Neural crest cell (in vitro differentiated cells): ENCODE results near the gene ZNF629. TPM values are rescaled to one million over a fixed set of nuclear protein-coding genes. Genes with fewer than 3 reads are reported as not detected.

Source experiments
- DNase-seq: peaks from one replicate; pipeline ENCODE4 v3.0.0; 2021; ENCODE audit warnings: low read depth, mixed read lengths, low spot score
- H3K27ac Mint-ChIP-seq: one replicate; pipeline ENCODE4 v1.8.0; 2021; ENCODE audit warnings: mild to moderate bottlenecking, mixed read lengths; ENCODE audit not compliant: unreplicated experiment
- H3K27me3 Mint-ChIP-seq: 2 replicates; pipeline ENCODE4 v1.8.0; 2021; ENCODE audit warnings: low read depth, mild to moderate bottlenecking, mixed read lengths
- H3K36me3 Mint-ChIP-seq: 2 replicates; pipeline ENCODE4 v1.8.0; 2021; ENCODE audit warnings: low read depth, mild to moderate bottlenecking, mixed read lengths
- H3K4me1 Mint-ChIP-seq: 2 replicates; pipeline ENCODE4 v1.8.0; 2021; ENCODE audit warnings: mixed read lengths
- H3K4me3 Mint-ChIP-seq: one replicate; pipeline ENCODE4 v1.8.0; 2021; ENCODE audit warnings: mild to moderate bottlenecking, mixed read lengths
- H3K9me3 Mint-ChIP-seq: 2 replicates; pipeline ENCODE4 v1.8.0; 2021; ENCODE audit warnings: mixed read lengths
- CTCF ChIP-seq: fragments of 200-600 bp; sonication (generic); conservative IDR thresholded peaks from 2 replicates; pipeline ENCODE4 v1.5.0; 2021; ENCODE audit warnings: antibody characterized with exemption, mild to moderate bottlenecking
- total RNA-seq: library from RNA; stranded (reverse); gene quantifications from 2 replicates; pipeline ENCODE4 v1.2.1, GENCODE V29; 2021

Gene ZNF629
- total RNA-seq, 1 donor from 2014 or later: 41.0 TPM

DNA sequence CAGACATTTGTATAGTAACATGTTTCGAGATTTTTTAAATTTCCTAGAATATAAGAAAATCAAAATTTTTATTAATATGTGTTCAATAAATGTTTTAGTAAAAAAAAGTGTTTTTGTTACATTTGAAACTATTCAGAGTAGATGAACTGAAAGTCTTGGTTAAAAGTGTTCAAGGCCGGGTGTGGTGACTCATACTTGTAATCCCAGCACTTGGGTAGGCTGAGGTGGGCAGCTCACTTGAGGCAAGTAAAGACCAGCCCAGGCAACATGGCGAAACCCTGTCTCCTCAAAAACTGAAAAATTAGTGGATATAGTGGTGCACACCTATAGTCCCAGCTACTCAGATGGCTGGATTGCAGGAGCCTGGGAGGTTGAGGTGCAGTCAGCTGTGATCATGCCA is 55.6 kb downstream of the ZNF629 start:
- H3K4me3 Mint-ChIP-seq: no peak overlapping the region
- no peak overlapping the region for H3K27ac Mint-ChIP-seq
- no peaks in the 10 kb centered on the region for H3K27me3 Mint-ChIP-seq
- DNase-seq: no peak
- no peaks in the 10 kb centered on the region for H3K4me1 Mint-ChIP-seq
- peaks cover 25% of the 10 kb centered on the region for H3K36me3 Mint-ChIP-seq
- H3K9me3 Mint-ChIP-seq: no peaks in the 10 kb centered on the region
- no peak for TF ChIP-seq CTCF

- Mint-ChIP-seq H3K27ac (no peak overlapping the region), H3K9me3 (no peaks in the 10 kb centered on the region), H3K27me3 (no peaks in the 10 kb centered on the region), H3K4me1 (no peaks in the 10 kb centered on the region), H3K4me3 (no peak overlapping the region), H3K36me3 (peaks cover 24% of the 10 kb centered on the region)
- TF ChIP-seq CTCF: no peak
- DNase-seq: no peak
These were observed 57.9 kb downstream of the ZNF629 start for GRCh38 chr16:30728899-30729672.

Other genes with a start within 250 kb of the ZNF629 start
- 20.7 and 22.3 TPM in 2 replicates for gene ZNF764, start 228.8 kb downstream of the ZNF629 start, total RNA-seq
- 13.4 and 14.3 TPM in 2 replicates for gene ZNF688, start 215.5 kb downstream of the ZNF629 start, total RNA-seq
- 37.6 and 38.3 TPM in 2 replicates for gene ZNF785, start 201.5 kb downstream of the ZNF629 start, total RNA-seq
- gene ZNF689, start 176.8 kb downstream of the ZNF629 start, total RNA-seq: 23.0 and 23.2 TPM in 2 replicates
- 62.8 and 67.0 TPM in 2 replicates for gene PRR14, start 136.2 kb downstream of the ZNF629 start, total RNA-seq
- 63.6 and 67.1 TPM in 2 replicates for gene FBRS, start 128.8 kb downstream of the ZNF629 start, total RNA-seq
- gene SRCAP, start 88.0 kb downstream of the ZNF629 start, total RNA-seq: 94.5 and 100.0 TPM in 2 replicates
- 39.2 and 40.8 TPM in 2 replicates for gene PHKG2, start 38.8 kb downstream of the ZNF629 start, total RNA-seq
- gene CFAP119, start 25.1 kb downstream of the ZNF629 start, total RNA-seq: 14.4 and 18.5 TPM in 2 replicates
- 154 and 157 TPM in 2 replicates for gene RNF40, start 24.9 kb downstream of the ZNF629 start, total RNA-seq
- 35.9 and 38.4 TPM in 2 replicates for gene BCL7C, start 106.9 kb upstream of the ZNF629 start, total RNA-seq
- gene CTF1, start 109.4 kb upstream of the ZNF629 start, total RNA-seq: 1.6 and 2.6 TPM in 2 replicates
- gene FBXL19, start 136.4 kb upstream of the ZNF629 start, total RNA-seq: 78.1 and 84.7 TPM in 2 replicates
- 7.7 and 8.0 TPM in 2 replicates for gene ORAI3, start 161.9 kb upstream of the ZNF629 start, total RNA-seq
- 33.4 and 35.2 TPM in 2 replicates for gene SETD1A, start 170.5 kb upstream of the ZNF629 start, total RNA-seq
- 1.9 and 2.3 TPM in 2 replicates for gene HSD3B7, start 198.0 kb upstream of the ZNF629 start, total RNA-seq
- 12.1 and 14.1 TPM in 2 replicates for gene STX1B, start 223.4 kb upstream of the ZNF629 start, total RNA-seq
- 21.9 and 26.0 TPM in 2 replicates for gene STX4, start 246.4 kb upstream of the ZNF629 start, total RNA-seq